Fibroblast of lung (primary cell): ENCODE results near the gene FAM53B. TPM values are rescaled to one million over a fixed set of nuclear protein-coding genes. Genes with fewer than 3 reads are reported as not detected.

Source experiments
- DNase-seq, 2 donors: peaks; one replicate each; pipeline versions ENCODE4 v3.0.0 to v3.0.0-alpha.2; 2010; ENCODE audit warnings: low read depth in 2 of 2
- H2AFZ ChIP-seq: 2 replicates; pipeline ENCODE4 v1.5.1; 2012; ENCODE audit warnings: low read length, control low read depth, inconsistent platforms
- H3K27ac ChIP-seq: 2 replicates; pipeline ENCODE4 v1.5.1; 2011; ENCODE audit warnings: low read length, control low read depth; ENCODE audit not compliant: insufficient read depth
- H3K27me3 ChIP-seq: 2 replicates; pipeline ENCODE4 v1.5.1; 2011; ENCODE audit warnings: mild to moderate bottlenecking, low read length; ENCODE audit not compliant: control insufficient read depth, insufficient read depth
- H3K36me3 ChIP-seq: 2 replicates; pipeline ENCODE4 v1.5.1; 2011; ENCODE audit warnings: low read length; ENCODE audit not compliant: control insufficient read depth, insufficient read depth
- H3K4me1 ChIP-seq: 2 replicates; pipeline ENCODE4 v1.5.1; 2011; ENCODE audit warnings: low read length; ENCODE audit not compliant: control insufficient read depth, insufficient read depth; ENCODE audit errors: extremely low read depth
- H3K4me2 ChIP-seq: 2 replicates; pipeline ENCODE4 v1.5.1; 2011; ENCODE audit warnings: low read length, control low read depth; ENCODE audit not compliant: insufficient read depth; ENCODE audit errors: extremely low read depth
- H3K4me3 ChIP-seq, 4 experiments: fragments of 200-600 bp in 1 of 4; sonication (generic) in 1 of 4; replicated peaks in 1 of 4; 2 replicates each; pipeline ENCODE4 v1.5.1; 2011 to 2016; ENCODE audit warnings: low read length in 4 of 4, low read depth in 3 of 4, mild to moderate bottlenecking in 3 of 4, control low read depth in 2 of 4, inconsistent platforms in 1 of 4, mixed read lengths in 1 of 4; ENCODE audit not compliant: insufficient read depth in 1 of 4; ENCODE audit errors: control extremely low read depth in 1 of 4
- H3K79me2 ChIP-seq: 2 replicates; pipeline ENCODE4 v1.5.1; 2012; ENCODE audit warnings: mild to moderate bottlenecking, low read length, inconsistent platforms; ENCODE audit not compliant: control insufficient read depth, insufficient read depth
- H3K9ac ChIP-seq: 2 replicates; pipeline ENCODE4 v1.5.1; 2011; ENCODE audit warnings: mild to moderate bottlenecking, low read length, control low read depth; ENCODE audit not compliant: insufficient read depth
- H3K9me3 ChIP-seq: 2 replicates; pipeline ENCODE4 v1.5.1; 2012; ENCODE audit warnings: low read depth, low read length; ENCODE audit not compliant: control insufficient read depth, insufficient read depth
- H4K20me1 ChIP-seq: 2 replicates; pipeline ENCODE4 v1.5.1; 2011; ENCODE audit warnings: low read length; ENCODE audit not compliant: control insufficient read depth, insufficient read depth; ENCODE audit errors: extremely low read depth
- CTCF ChIP-seq, 2 donors: IDR thresholded peaks in 1 of 2; conservative IDR thresholded peaks in 1 of 2; 1 replicate in 1 of 2; 2 replicates in 1 of 2; pipeline ENCODE4 v1.5.1; 2011 to 2012; ENCODE audit warnings: low read length in 2 of 2, control low read depth in 1 of 2, inconsistent platforms in 1 of 2, low read depth in 1 of 2, mild to moderate bottlenecking in 1 of 2
- EZH2 ChIP-seq: IDR thresholded peaks from 2 replicates; pipeline ENCODE4 v1.5.1; 2012; ENCODE audit warnings: low read length, control low read depth, mild to moderate bottlenecking; ENCODE audit errors: missing control alignments
- polyA plus RNA-seq, 2 donors: library from polyadenylated mRNA; depleted of rRNA in 1 of 2; stranded (reverse) in 1 of 2; unstranded in 1 of 2; fragments of >200 nt; gene quantifications; 2 replicates each; pipeline ENCODE4 v1.2.1, GENCODE V29; 2011 to 2012; ENCODE audit warnings: missing spikeins in 1 of 2
- total RNA-seq: library from RNA; depleted of rRNA; stranded (reverse); fragments of >200 nt; gene quantifications from 2 replicates; pipeline ENCODE4 v1.2.1, GENCODE V29; 2014

Gene FAM53B
- total and polyA plus RNA-seq, 2 donors (not counting 1 experiment from before 2014, with no cell fraction given) = 2.2 to 11.7 TPM

- H4K20me1 ChIP-seq = no peaks in the 10 kb centered on the region
- H3K9ac ChIP-seq = no peak overlapping the region
- peaks cover 16% of the 10 kb centered on the region for H3K4me1 ChIP-seq
- H2AFZ ChIP-seq = no peak overlapping the region
- no peaks in the 10 kb centered on the region for H3K79me2 ChIP-seq
- H3K9me3 ChIP-seq = no peaks in the 10 kb centered on the region
- DNase-seq = no peak
- TF ChIP-seq EZH2 = no peak
- no peak for TF ChIP-seq CTCF (conservative IDR thresholded peaks at IDR 0.05 in 1 of 2, IDR thresholded peaks at IDR 0.05 in 1 of 2; ENCODE audit: low read depth in 1 of 2, low read length in 2 of 2)
- H3K4me3 ChIP-seq = no peak overlapping the region
- H3K27ac ChIP-seq = no peak overlapping the region
- H3K27me3 ChIP-seq = no peaks in the 10 kb centered on the region
- H3K36me3 ChIP-seq = no peaks in the 10 kb centered on the region
- no peak overlapping the region for H3K4me2 ChIP-seq
Measured at GRCh38 chr10:124737708-124738107, 6.5 kb downstream of the FAM53B start.

- H3K4me1 ChIP-seq = peaks cover 16% of the 10 kb centered on the region
- no peaks in the 10 kb centered on the region for H4K20me1 ChIP-seq
Measured at GRCh38 chr10:124737221-124737620, 7.0 kb downstream of the FAM53B start.

GRCh38 chr10:124736491-124737136, 7.6 kb downstream of the FAM53B start:
- H4K20me1 ChIP-seq = no peaks in the 10 kb centered on the region
- no peaks in the 10 kb centered on the region for H3K36me3 ChIP-seq
- peak; percentile 60 to 87 for DNase-seq
- H3K79me2 ChIP-seq = peaks cover 2% of the 10 kb centered on the region
- H3K27ac ChIP-seq = no peak overlapping the region
- H3K4me2 ChIP-seq = peak overlapping the region; percentile 25
- no peak overlapping the region for H2AFZ ChIP-seq
- H3K4me1 ChIP-seq = peaks cover 16% of the 10 kb centered on the region
- H3K4me3 ChIP-seq = peak overlapping the region in 1 of 4 experiments; percentile 19
- H3K27me3 ChIP-seq = no peaks in the 10 kb centered on the region
- TF ChIP-seq EZH2 = no peak
- peak in 1 of 2 donors; percentile 4 for TF ChIP-seq CTCF (conservative IDR thresholded peaks at IDR 0.05 in 1 of 2, IDR thresholded peaks at IDR 0.05 in 1 of 2; ENCODE audit: low read depth in 1 of 2, low read length in 2 of 2)
- no peaks in the 10 kb centered on the region for H3K9me3 ChIP-seq
- H3K9ac ChIP-seq = no peak overlapping the region

More at GRCh38 chr10:124737221-124737620, 7.0 kb downstream of the FAM53B start:
- no peaks in the 10 kb centered on the region for H3K79me2 ChIP-seq
- H3K9me3 ChIP-seq = no peaks in the 10 kb centered on the region
- TF ChIP-seq EZH2 (no peak), CTCF (conservative IDR thresholded peaks at IDR 0.05 in 1 of 2, IDR thresholded peaks at IDR 0.05 in 1 of 2; ENCODE audit: low read depth in 1 of 2, low read length in 2 of 2) (no peak)
- H3K4me2 ChIP-seq = no peak overlapping the region
- no peaks in the 10 kb centered on the region for H3K27me3 ChIP-seq
- no peak for DNase-seq
- no peak overlapping the region for H2AFZ ChIP-seq
- no peak overlapping the region for H3K27ac ChIP-seq
- H3K36me3 ChIP-seq = no peaks in the 10 kb centered on the region
- no peak overlapping the region for H3K4me3 ChIP-seq
- no peak overlapping the region for H3K9ac ChIP-seq
